NB4 (cell line): ENCODE data around the gene CORIN.

Experiments used
- CTCF ChIP-seq: IDR thresholded peaks from one replicate; pipeline ENCODE4 v1.5.1; 2012; ENCODE audit warnings: low read depth, low read length
- MAX ChIP-seq: IDR thresholded peaks from 2 replicates; pipeline ENCODE4 v1.6.1; 2011; ENCODE audit warnings: low read depth, low read length
- MYC ChIP-seq: IDR thresholded peaks from 2 replicates; pipeline ENCODE4 v1.6.1; 2011; ENCODE audit warnings: low read depth, low read length
- POLR2A ChIP-seq: IDR thresholded peaks from 2 replicates; pipeline ENCODE4 v1.6.1; 2011; ENCODE audit warnings: mild to moderate bottlenecking; ENCODE audit not compliant: insufficient read length; ENCODE audit errors: extremely low read depth

- TF ChIP-seq CTCF (no peak), POLR2A (no peak), MAX (no peak), MYC (no peak)
Measured at GRCh38 chr4:47831026-47831679, 6.7 kb downstream of the CORIN start.
